Measurements from ENCODE around the gene GPR89A.

Gene GPR89A

GRCh38 chr1:145695821-145696629, 88.2 kb downstream of the GPR89A start:
- TF ChIP-seq SPI1 (IDR thresholded peaks at IDR 0.05; ENCODE audit: low read depth, low read length) (no peak), TAF1 (IDR thresholded peaks at IDR 0.05; ENCODE audit: low read depth, low read length) (no peak), PAX5 (IDR thresholded peaks at IDR 0.05; ENCODE audit: insufficient read depth, low read length, severe bottlenecking) (no peak), POLR2AphosphoS5 (IDR thresholded peaks at IDR 0.05; ENCODE audit: low read depth, low read length) (no peak), POU2F2 (IDR thresholded peaks at IDR 0.05; ENCODE audit: low read depth, low read length) (no peak), POLR2A (IDR thresholded peaks at IDR 0.05; ENCODE audit: low read depth, low read length) (no peak)
- FAIRE-seq: no peak
- DNase-seq (ENCODE audit: insufficient read length, low spot score): no peak

- DNase-seq (ENCODE audit: insufficient read length, low spot score) (no peak), FAIRE-seq (no peak)
- TF ChIP-seq POLR2AphosphoS5 (IDR thresholded peaks at IDR 0.05; ENCODE audit: low read depth, low read length): no peak
- no peak for TF ChIP-seq SPI1 (IDR thresholded peaks at IDR 0.05; ENCODE audit: low read depth, low read length)
- TF ChIP-seq PAX5 (IDR thresholded peaks at IDR 0.05; ENCODE audit: insufficient read depth, low read length, severe bottlenecking): no peak
- no peak for TF ChIP-seq POLR2A (IDR thresholded peaks at IDR 0.05; ENCODE audit: low read depth, low read length)
- TF ChIP-seq TAF1 (IDR thresholded peaks at IDR 0.05; ENCODE audit: low read depth, low read length): no peak
- no peak for TF ChIP-seq POU2F2 (IDR thresholded peaks at IDR 0.05; ENCODE audit: low read depth, low read length)
Measured at GRCh38 chr1:145696630-145696960, 88.8 kb downstream of the GPR89A start.

GRCh38 chr1:145701306-145701862, 93.6 kb downstream of the GPR89A start:
- TF ChIP-seq POLR2AphosphoS5 (IDR thresholded peaks at IDR 0.05; ENCODE audit: low read depth, low read length) (no peak), TAF1 (IDR thresholded peaks at IDR 0.05; ENCODE audit: low read depth, low read length) (no peak), SPI1 (IDR thresholded peaks at IDR 0.05; ENCODE audit: low read depth, low read length) (no peak), PAX5 (IDR thresholded peaks at IDR 0.05; ENCODE audit: insufficient read depth, low read length, severe bottlenecking) (no peak), POLR2A (IDR thresholded peaks at IDR 0.05; ENCODE audit: low read depth, low read length) (no peak), POU2F2 (IDR thresholded peaks at IDR 0.05; ENCODE audit: low read depth, low read length) (no peak)
- no peak for DNase-seq (ENCODE audit: insufficient read length, low spot score)
- FAIRE-seq: no peak

GRCh38 chr1:145702052-145702451, 94.3 kb downstream of the GPR89A start:
- FAIRE-seq (no peak), DNase-seq (ENCODE audit: insufficient read length, low spot score) (no peak)
- TF ChIP-seq POLR2AphosphoS5 (IDR thresholded peaks at IDR 0.05; ENCODE audit: low read depth, low read length) (no peak), POU2F2 (IDR thresholded peaks at IDR 0.05; ENCODE audit: low read depth, low read length) (no peak), POLR2A (IDR thresholded peaks at IDR 0.05; ENCODE audit: low read depth, low read length) (no peak), TAF1 (IDR thresholded peaks at IDR 0.05; ENCODE audit: low read depth, low read length) (no peak), SPI1 (IDR thresholded peaks at IDR 0.05; ENCODE audit: low read depth, low read length) (no peak), PAX5 (IDR thresholded peaks at IDR 0.05; ENCODE audit: insufficient read depth, low read length, severe bottlenecking) (no peak)

GRCh38 chr1:145702826-145703225, 95.0 kb downstream of the GPR89A start:
- FAIRE-seq: no peak

GRCh38 chr1:145705622-145706021, 97.8 kb downstream of the GPR89A start:
- FAIRE-seq (no peak), DNase-seq (ENCODE audit: insufficient read length, low spot score) (no peak)

More at GRCh38 chr1:145702826-145703225, 95.0 kb downstream of the GPR89A start:
- TF ChIP-seq PAX5 (IDR thresholded peaks at IDR 0.05; ENCODE audit: insufficient read depth, low read length, severe bottlenecking): no peak
- no peak for TF ChIP-seq TAF1 (IDR thresholded peaks at IDR 0.05; ENCODE audit: low read depth, low read length)
- TF ChIP-seq SPI1 (IDR thresholded peaks at IDR 0.05; ENCODE audit: low read depth, low read length): no peak
- TF ChIP-seq POU2F2 (IDR thresholded peaks at IDR 0.05; ENCODE audit: low read depth, low read length): no peak
- TF ChIP-seq POLR2AphosphoS5 (IDR thresholded peaks at IDR 0.05; ENCODE audit: low read depth, low read length): no peak
- no peak for TF ChIP-seq POLR2A (IDR thresholded peaks at IDR 0.05; ENCODE audit: low read depth, low read length)
- no peak for DNase-seq (ENCODE audit: insufficient read length, low spot score)

GRCh38 chr1:145706086-145706664, 98.4 kb downstream of the GPR89A start:
- no peak for DNase-seq (ENCODE audit: insufficient read length, low spot score)

More at GRCh38 chr1:145705622-145706021, 97.8 kb downstream of the GPR89A start:
- no peak for TF ChIP-seq POU2F2 (IDR thresholded peaks at IDR 0.05; ENCODE audit: low read depth, low read length)
- no peak for TF ChIP-seq TAF1 (IDR thresholded peaks at IDR 0.05; ENCODE audit: low read depth, low read length)
- no peak for TF ChIP-seq POLR2A (IDR thresholded peaks at IDR 0.05; ENCODE audit: low read depth, low read length)
- TF ChIP-seq SPI1 (IDR thresholded peaks at IDR 0.05; ENCODE audit: low read depth, low read length): no peak
- TF ChIP-seq PAX5 (IDR thresholded peaks at IDR 0.05; ENCODE audit: insufficient read depth, low read length, severe bottlenecking): no peak
- TF ChIP-seq POLR2AphosphoS5 (IDR thresholded peaks at IDR 0.05; ENCODE audit: low read depth, low read length): no peak

GRCh38 chr1:145707183-145707867, 99.5 kb downstream of the GPR89A start, which contains the start of gene PDZK1:
PDZK1 (minus strand) TSS chr1:145707368; CDS start chr1:145688021, 19,347 bp downstream.
- FAIRE-seq (no peak), DNase-seq (ENCODE audit: insufficient read length, low spot score) (no peak)
- TF ChIP-seq PAX5 (IDR thresholded peaks at IDR 0.05; ENCODE audit: insufficient read depth, low read length, severe bottlenecking): no peak
- TF ChIP-seq SPI1 (IDR thresholded peaks at IDR 0.05; ENCODE audit: low read depth, low read length): no peak
- no peak for TF ChIP-seq POU2F2 (IDR thresholded peaks at IDR 0.05; ENCODE audit: low read depth, low read length)
- TF ChIP-seq POLR2AphosphoS5 (IDR thresholded peaks at IDR 0.05; ENCODE audit: low read depth, low read length): no peak

More at GRCh38 chr1:145706086-145706664, 98.4 kb downstream of the GPR89A start:
- TF ChIP-seq POU2F2 (IDR thresholded peaks at IDR 0.05; ENCODE audit: low read depth, low read length) (no peak), TAF1 (IDR thresholded peaks at IDR 0.05; ENCODE audit: low read depth, low read length) (no peak), POLR2A (IDR thresholded peaks at IDR 0.05; ENCODE audit: low read depth, low read length) (no peak), PAX5 (IDR thresholded peaks at IDR 0.05; ENCODE audit: insufficient read depth, low read length, severe bottlenecking) (no peak), POLR2AphosphoS5 (IDR thresholded peaks at IDR 0.05; ENCODE audit: low read depth, low read length) (no peak), SPI1 (IDR thresholded peaks at IDR 0.05; ENCODE audit: low read depth, low read length) (no peak)
- no peak for FAIRE-seq

Measured in GM12891 (cell line).